HG03103 (cell line): ENCODE data around the gene KCNMA1.

Source experiments
- ATAC-seq: cut with Tn5 transposase; IDR thresholded peaks from one replicate; pipeline ENCODE4 v1.9.1; 2021; ENCODE audit warnings: low read depth; ENCODE audit not compliant: unreplicated experiment

The KCNMA1 gene

DNA sequence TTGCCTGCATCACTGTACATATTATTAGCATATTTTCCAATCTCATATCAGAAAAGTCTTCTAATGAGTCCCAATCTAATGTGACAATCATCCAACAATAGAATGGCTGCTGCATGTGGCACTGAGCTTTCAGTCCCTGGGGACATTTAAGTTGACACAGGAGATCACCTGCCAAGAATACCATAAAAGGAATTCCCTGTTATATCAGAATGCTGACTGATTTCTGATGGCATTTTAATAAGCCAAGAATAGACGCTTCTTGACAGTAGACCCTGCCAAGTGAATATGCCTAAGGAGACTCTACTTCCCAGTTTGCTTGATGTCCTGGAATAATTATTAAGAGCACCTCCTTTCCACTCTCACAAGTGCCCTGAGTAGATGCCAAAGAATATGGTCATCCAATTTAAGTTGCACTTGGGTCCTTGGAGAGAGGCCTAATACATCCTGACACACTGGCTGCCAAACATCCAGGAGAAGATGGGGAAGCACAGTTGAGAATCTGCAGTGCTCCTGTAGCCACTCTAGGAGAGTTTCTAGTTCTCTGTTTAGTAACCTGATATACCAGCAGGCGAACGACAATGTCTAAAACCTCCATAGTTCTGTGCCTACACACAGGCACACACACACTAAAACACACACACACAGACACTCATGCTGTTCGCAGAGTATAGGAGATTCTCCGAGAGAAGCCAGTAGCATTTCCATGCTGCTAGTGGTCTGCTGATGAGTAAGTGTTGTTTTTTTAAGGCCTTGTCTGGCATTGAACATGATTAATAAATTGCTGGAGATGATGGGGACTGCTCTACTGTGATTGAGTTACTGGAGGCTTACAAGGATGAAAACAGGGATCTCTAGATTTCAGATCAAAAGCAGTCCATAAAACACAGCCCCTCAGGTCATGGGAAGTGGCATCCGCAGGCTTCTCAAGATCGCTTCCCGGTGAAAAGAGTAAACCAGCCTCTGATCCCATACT, 369.6 kb downstream of the KCNMA1 start:
- no peak for ATAC-seq

DNA sequence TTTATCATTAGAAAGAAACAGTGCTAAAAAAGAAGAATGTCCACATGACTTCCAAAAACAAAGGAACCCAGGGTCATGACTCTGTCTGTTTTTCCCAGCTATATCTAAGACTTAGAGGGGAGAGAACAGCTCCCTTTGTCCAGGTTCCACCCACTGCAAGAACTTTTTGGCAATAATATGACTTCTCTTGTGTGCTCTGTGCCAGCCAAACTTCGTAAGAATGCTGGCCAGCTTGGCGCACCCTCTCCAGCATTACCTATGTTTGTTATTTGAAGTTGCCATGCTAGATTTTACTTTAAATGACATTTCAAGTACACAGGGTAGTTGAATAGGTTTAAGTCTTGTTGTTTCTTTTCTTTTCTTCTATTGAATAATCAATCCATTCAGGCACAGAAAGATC, 371.4 kb downstream of the KCNMA1 start:
- ATAC-seq = no peak

DNA sequence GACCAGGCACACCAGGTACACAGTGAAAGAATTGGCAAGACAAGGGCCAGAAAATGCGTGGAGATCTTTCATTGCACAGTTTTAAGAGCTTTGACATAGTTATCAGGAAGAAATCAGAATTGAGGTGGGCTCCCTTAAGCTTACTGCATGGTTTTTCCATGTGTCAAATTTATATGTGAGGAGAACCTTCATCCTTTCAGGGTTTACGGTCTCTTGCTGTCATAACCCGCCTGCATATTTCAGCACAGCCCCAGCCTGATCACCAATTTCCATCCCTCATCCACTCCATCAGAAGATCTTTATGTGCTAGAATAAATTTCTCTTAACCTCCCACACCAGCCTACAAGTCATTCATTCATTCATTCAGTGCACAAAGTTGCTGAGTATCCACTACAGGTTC, 373.1 kb downstream of the KCNMA1 start:
- ATAC-seq = no peak

DNA sequence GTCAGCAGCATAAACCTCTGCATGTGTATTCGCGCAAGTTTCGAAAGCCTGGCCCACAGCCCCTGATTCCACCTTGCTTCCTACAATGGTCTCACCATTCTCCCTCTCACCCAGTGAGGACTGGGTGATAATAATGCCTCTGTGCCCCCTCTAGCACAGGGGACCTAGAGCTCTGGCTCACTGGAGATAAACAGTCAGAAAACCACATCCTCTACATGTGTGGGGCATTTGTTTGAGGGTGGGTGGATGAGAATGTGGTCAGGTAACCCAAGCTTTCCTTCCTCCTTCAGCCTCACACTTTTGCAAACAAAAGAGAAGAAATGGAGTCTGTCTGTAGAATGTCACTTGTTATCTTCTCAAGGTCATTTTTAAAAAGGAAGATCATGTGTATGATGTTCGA, 373.5 kb downstream of the KCNMA1 start:
- ATAC-seq = peak; percentile 89

DNA sequence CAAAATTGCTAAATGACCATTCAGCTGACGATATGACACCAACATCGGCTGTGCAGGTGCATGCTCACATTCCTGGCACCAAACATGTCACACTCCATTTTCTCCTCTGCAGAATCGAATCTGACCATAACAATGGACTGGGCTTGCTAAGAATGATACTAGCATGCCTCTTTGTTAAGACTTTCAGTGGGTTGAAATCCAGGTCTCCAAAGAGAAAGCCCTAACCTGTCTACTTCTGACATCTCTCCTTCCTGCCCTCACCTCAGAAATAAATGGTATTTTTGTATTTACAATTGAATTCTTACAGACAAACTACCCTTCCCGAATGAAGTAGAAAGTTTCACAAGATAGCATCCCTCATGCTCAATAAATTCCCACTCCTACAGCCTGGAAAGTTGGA, 373.9 kb downstream of the KCNMA1 start:
- no peak for ATAC-seq

DNA sequence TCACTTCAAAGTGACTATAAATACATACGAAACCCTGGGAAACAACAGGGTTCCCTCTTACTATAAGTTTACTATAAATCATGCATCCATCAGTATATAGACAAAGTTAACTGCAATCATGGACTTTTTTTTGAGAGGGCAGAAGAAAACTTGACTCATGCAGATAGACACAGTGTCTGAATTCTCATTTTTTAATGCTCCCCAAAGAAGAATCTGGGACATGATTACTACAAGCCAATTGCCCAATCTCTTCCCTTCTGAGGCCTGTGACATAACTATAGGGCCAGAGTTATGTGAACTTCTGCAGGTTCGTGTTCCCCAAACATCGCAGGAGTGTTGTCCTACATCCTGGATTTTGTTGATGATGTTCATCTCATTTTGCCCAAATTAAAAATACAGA, 376.5 kb downstream of the KCNMA1 start:
- ATAC-seq = no peak

DNA sequence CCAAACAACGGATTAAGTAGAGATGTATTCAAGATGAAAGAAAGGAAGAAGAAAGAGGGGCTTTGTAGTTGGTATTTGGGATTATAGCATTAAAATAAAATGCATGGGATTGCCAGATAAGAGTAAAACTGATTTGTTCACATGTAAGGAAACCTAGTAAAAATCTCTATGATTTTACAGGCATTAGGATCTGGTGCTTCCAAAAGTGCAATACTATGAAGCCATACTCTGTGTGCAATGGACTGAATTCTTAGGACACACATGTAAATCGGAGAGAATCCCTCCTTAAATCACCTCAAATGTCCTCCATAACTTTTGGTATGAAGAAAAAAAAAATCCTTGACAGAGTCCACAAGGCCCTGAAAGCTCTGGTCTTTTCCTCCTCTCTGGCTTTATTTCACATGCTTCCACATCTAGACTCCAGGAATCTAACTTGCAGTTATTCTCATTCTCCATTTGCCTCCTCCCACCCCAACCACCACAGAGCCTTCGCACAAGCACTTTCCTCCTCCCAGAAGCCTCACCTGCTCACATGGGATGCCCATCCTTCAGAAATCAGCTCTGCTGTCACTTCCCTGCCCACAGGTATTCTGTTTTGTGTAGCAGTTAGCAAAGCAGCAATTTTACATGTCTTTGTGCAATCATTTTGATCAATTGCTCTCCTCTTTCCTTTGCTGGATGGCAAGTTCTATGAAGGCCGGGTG, 378.3 kb downstream of the KCNMA1 start:
- no peak for ATAC-seq

DNA sequence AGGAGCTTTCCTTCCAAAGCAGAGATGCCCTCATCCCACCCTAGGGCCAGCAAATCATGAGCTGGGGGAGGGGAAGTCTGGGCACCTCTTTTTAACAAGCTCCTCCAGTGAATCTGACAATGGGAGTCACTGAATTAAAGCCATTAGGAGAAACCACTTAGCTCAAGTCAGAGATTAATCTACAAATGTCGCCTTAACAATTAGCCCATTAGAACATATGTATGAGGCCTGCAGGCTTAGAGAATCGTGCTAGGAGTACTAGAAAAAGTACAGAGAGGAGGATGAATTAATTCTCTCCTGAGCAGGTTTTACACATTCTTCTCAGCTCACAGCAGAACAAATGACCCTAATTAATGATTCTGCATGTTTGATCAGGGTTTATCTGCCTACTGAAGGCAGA, 381.3 kb downstream of the KCNMA1 start:
- ATAC-seq = no peak

DNA sequence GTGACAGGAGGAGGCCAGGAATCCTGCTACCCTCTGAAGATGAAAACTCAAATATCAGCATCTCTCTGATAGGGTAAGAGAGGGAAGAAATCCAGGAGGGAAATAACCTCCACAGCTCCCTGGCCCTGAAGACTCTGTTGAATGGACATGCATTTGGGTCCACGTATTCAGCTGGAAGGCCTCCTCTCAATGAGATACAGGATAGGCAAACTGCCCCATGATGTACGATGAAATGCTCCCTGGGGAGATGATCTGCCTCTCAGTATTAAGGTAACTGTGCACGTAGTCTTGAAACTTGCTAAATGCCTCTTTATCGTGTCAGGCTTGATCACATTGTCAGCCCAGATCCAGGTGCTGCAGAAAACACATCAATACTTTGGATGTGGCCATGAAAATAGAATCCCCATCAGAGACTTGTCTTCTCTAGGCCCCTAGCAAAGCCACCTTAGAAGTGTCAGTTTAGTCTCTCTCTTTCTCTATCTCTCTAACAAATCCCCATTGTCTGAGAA, 384.0 kb downstream of the KCNMA1 start:
- no peak for ATAC-seq

DNA sequence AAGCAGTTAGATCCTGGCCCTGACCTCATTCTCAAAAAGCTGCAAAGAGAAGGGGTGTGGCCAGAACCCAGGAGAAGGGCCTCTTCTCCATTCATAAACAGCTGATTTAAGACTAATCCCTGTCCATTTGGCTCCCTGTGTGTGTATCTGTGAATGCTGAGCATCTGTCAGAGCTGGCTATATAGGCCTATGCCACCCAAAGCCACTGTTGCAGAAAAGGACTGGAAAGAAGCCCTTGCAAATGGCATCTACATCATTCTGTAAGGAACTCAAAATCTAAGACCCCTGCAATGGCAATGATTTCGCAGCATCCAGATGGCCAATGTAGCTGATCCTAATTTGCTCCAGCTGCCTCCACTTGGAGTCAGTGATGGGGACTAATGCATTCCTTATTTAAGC, 384.5 kb downstream of the KCNMA1 start:
- ATAC-seq = no peak

DNA sequence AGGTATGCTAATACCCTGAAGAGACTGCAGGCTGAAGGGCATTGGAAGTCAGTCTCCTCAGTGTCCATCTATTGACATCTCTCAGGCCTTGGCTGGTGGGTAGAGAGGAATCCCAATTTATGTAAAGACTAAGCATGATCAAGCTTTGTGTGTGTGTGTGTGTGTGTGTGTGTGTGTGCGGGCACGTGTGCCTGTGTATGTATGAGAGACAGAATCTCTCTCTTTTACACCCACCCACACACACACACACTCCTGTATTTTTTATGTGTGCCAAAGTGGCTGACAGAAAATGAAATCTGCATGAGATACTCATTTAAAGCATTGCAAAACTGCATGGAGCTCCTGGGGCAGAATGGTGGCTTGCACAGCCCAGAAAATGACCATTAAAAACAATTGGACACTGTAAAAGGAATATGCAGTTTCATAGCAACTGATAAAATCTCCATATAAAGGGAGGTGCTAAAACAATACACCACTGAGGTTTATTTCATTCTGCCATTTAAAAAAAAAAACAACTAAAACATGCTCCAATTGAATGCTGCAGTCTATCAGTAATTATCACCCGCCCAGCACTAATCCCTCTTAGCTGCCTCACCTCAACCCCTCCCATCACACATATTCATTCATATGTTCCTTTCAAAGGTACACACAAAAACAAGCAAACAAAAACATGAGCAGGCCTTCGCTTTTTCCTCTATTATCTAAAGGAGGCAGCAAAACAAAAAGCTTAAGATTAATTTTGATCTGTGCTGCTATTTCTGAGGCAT, 385.0 kb downstream of the KCNMA1 start:
- ATAC-seq = no peak

DNA sequence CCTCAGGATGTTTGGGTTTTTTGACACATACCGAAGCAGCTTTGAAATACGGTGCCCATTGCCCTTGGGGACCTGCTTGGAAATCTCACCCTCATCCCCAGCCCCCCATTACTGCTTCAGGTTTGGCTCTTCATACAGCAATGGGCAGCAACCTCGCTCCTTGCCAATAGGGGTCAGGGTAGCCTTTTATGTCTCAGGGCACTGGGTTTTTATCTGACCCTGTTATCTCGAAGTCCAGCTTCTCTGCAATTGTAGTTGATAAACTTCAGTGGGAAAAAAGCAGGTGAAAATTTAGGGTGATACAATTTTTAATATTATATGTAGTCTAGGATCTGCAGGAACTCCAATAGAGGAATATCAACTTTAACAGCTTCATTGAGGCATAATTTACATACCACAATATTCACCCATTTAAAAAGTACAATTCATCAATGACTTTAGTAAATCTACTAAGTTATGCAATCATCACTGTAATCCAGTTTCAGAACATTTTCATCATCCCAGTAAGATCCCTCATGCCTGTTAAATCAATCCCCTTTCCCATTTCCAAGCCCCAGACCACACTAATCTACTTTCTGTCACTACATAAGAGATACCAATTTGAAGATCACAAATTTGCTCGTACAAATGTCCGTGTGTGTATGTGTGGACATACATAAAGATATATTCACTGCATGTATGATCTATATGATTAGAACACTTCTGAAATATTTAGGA, 386.2 kb downstream of the KCNMA1 start:
- ATAC-seq = no peak

DNA sequence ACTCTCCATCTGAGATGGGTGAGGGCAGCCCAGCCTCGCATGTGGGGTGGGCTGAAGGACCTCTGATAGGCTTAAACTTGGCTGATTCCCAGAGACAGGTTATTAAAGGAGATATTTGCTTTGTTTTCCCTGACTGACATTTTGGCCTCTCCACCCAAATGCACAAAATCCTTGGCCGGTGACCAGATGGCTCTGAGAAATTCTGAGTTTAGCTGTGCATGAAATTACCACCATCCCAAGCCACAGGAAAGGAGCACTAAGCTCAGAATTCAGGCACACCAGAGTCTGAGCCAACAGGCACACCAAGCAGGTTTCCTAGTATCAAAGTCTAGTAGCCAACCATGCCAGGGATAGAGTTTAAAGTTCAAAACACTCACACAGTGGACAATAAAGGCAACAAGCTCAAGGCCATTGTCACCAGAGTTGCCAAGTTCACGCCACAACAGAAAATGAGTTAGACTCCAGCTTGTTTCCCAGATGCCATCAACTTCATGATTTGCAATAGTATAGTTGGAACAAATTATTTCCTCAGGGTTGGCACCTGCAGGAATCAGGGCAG, 387.6 kb downstream of the KCNMA1 start:
- ATAC-seq = no peak

DNA sequence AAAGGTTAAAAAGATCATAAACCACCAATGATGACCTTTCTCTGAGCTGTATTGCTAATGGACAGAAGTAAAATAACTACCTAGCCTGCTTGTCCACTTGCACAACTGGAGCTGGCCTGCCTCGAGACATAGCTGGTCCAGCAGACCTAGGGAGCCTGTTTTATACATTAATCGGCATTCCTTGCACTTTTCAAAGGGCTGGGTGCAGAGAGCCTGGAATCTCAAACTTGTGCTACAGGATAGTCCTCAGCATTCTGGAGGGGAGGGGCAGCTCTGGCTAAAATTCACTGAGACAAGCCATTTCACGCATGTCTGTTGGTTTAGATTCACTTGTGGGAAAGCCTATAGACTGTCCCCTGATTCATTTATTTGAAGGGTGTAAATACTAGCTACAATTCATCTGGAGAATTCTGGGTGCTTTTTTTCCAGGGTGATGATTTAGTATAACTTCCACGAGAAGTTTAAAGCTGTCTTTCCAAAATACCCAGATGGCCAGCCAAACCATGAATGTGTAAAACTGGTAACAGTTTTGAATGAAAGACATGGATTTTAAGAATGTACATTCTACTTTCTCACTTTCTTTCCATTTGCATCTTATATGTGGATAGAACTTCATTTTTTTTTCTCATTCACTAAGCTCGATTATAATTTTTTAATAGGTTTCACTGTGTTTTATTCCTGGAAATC, 389.4 kb downstream of the KCNMA1 start:
- no peak for ATAC-seq

DNA sequence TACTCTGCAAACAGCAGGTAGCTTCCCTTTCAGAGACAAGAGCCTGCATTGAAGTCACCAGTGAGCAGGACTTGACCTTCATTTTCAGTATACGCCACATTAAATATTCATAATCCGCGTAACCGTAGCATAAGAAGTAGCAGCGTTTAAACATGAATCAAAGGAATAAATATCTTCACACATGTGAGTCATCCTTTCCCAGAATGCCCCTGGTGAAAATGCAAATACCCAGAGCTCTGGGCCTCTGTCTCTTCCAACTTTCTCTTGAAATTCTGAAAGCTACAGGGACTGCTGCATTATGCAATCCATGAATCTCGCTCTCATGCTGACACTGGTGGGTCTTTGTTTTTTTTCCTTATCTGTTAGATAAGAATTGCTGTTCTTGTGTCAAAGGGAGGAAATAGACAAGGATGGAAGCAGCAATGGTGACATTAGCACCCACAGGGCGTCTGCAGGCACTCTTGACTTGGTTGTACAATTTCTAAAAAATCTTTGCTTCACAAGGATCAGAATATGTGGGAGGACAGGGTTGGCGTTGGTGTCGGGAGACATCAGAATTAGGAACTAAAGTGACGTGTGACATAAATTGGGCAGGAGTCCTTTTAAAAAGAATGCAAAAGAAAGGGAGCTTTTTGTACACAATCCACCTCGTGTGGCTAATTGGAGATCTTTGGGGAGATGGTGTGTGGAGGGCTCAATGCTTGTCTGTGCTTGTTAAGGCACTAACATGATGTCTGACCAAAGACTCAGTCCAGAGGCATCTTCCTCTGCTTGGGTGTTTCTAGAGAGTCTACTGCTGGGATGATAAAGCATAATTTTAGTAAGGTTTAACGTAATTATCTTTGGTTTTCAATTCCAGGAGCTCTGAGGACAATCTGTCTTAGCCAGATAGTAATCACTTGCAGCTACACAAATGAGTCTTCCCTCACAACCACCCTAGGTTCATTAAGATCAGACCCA, 390.3 kb downstream of the KCNMA1 start:
- no peak for ATAC-seq

DNA sequence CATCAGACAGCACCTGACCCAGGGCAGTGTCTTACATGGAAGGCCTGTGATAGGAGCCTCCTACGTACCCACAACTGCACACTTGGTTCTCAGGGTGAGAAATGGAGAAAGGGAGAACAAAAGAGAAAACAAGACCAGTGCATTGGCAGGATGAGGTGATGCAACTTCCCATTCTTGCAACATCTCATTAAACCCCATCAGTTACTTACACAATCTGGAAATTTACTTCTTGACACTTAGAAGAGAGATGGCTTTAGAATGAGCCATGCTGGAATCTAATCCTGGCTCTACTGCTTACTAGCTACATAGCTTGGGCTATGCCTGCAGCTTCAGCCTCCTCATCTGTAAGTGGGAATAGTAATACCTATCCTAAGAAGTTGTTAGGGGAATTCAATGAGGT, 391.7 kb downstream of the KCNMA1 start:
- ATAC-seq = no peak

DNA sequence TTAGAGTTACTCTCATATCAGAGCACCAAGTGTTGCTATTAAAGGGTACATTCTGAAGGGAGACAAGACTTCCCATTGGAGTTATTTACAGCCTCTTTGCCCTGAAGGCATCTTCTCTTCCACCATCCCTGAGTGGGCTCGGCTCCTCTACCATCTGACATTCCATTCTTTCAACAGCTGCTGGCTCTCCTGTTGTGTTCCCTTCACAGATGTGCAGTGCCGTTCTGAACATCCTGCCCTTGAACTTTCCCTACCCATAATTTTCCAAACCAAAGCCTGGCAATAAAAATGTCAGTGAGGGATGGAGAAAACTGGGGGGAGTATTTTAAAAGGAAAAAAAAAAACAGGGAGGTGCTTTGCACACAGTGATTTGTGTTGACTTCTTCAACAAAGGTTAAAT, 392.9 kb downstream of the KCNMA1 start:
- ATAC-seq = no peak

DNA sequence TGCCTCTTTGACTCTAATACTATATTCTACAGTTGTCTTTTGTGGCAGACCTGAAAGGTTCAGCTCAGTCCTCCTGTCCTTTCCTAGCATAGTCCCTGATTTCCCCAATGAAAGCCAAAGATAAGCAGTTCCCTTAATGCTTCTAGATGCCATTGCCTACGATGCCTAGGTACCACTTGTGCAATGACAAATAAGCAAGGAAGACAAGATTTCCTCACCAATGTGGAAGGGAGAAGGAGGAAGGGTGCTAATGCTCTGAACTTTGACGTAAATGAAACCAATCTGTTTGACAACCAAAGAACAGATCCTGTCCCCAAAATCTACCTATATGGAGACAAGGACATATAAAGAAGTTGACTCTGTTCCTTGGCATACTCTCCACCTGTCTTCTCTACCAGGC, 393.3 kb downstream of the KCNMA1 start:
- no peak for ATAC-seq
